Measurements from ENCODE around the gene AQP12B. TPM values are rescaled to one million over a fixed set of nuclear protein-coding genes. Genes with fewer than 3 reads are reported as not detected.

AQP12B gene
- total RNA-seq, 4 donors from 2014 or later, result not detected

GRCh38 chr2:240724431-240724830 is 41.7 kb upstream of the AQP12B start:
- no peak for TF ChIP-seq POLR2A (IDR thresholded peaks at IDR 0.05)
- TF ChIP-seq, protein P1, sequence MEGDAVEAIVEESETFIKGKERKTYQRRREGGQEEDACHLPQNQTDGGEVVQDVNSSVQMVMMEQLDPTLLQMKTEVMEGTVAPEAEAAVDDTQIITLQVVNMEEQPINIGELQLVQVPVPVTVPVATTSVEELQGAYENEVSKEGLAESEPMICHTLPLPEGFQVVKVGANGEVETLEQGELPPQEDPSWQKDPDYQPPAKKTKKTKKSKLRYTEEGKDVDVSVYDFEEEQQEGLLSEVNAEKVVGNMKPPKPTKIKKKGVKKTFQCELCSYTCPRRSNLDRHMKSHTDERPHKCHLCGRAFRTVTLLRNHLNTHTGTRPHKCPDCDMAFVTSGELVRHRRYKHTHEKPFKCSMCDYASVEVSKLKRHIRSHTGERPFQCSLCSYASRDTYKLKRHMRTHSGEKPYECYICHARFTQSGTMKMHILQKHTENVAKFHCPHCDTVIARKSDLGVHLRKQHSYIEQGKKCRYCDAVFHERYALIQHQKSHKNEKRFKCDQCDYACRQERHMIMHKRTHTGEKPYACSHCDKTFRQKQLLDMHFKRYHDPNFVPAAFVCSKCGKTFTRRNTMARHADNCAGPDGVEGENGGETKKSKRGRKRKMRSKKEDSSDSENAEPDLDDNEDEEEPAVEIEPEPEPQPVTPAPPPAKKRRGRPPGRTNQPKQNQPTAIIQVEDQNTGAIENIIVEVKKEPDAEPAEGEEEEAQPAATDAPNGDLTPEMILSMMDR (IDR thresholded peaks at IDR 0.05), result no peak
- no peak overlapping the region for H3K4me3 ChIP-seq
- H3K27ac ChIP-seq, result no peak overlapping the region
- no peaks in the 10 kb centered on the region for H3K36me3 ChIP-seq
- intact Hi-C loops (cut with DNase I; ENCODE audit: low total_unique reads), result no loop called here
- DNase-seq, result no peak
- no peaks in the 10 kb centered on the region for H3K4me1 ChIP-seq
- no peaks in the 10 kb centered on the region for H3K9me3 ChIP-seq
- H3K27me3 ChIP-seq, result no peaks in the 10 kb centered on the region

DNA sequence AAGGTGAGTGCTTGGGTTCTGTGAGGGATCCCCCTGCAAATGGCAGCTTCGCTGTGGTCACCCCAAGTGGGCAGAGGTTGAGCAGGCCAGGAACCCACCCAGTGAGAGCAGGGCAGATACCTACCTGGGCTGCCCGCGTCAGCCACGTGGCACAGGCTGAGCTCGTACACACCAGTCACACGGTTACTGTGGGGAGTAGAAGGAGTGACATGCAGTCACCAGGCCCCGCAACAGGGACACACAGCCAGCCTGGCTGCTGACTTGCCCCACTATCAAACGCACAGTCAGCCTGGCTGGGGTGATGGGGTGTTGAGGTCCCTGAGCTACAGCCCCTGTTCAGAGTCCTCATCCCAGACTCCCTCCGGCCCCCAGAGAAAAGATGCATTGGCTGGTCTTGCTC is 41.2 kb upstream of the AQP12B start:
- Histone ChIP-seq H3K36me3 (no peaks in the 10 kb centered on the region), H3K4me3 (no peak overlapping the region), H3K27ac (no peak overlapping the region), H3K27me3 (no peaks in the 10 kb centered on the region), H3K4me1 (no peaks in the 10 kb centered on the region), H3K9me3 (no peaks in the 10 kb centered on the region)
- no peak for DNase-seq
- TF ChIP-seq, protein P1 (IDR thresholded peaks at IDR 0.05), result no peak
- no peak for TF ChIP-seq POLR2A (IDR thresholded peaks at IDR 0.05)
- intact Hi-C loops (cut with DNase I; ENCODE audit: low total_unique reads), result no loop called here

GRCh38 chr2:240722796-240723735 is 40.4 kb upstream of the AQP12B start:
- no peak for DNase-seq
- H3K27ac ChIP-seq, result no peak overlapping the region
- intact Hi-C loops (cut with DNase I; ENCODE audit: low total_unique reads), result no loop called here
- H3K9me3 ChIP-seq, result no peaks in the 10 kb centered on the region
- H3K4me3 ChIP-seq, result no peak overlapping the region
- H3K36me3 ChIP-seq, result no peaks in the 10 kb centered on the region
- H3K27me3 ChIP-seq, result no peaks in the 10 kb centered on the region
- TF ChIP-seq, protein P1 (IDR thresholded peaks at IDR 0.05), result no peak
- no peak for TF ChIP-seq POLR2A (IDR thresholded peaks at IDR 0.05)
- H3K4me1 ChIP-seq, result no peaks in the 10 kb centered on the region

DNA sequence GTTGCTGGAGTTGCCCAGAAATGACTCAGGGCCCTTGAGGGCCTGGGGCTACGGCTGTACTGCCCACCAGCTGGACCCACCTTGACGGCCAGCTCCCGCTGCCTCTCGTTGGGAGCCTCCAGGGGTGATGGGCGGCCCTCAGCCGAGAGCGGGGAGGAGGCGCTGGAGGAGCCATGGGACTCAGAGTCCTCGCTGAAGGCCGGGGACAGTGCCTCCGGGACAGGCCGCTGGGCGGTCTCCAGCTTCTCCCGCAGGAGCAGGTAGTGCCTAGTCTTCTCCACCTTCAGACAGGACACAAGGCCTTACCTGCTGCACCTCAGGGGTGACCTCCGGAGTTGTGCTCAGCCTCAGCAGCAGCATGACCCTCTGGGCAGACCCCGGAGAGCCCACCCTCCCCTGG is 39.7 kb upstream of the AQP12B start:
- DNase-seq, result no peak
- Histone ChIP-seq H3K4me3 (no peak overlapping the region), H3K27ac (no peak overlapping the region), H3K27me3 (no peaks in the 10 kb centered on the region), H3K36me3 (no peaks in the 10 kb centered on the region), H3K4me1 (no peaks in the 10 kb centered on the region), H3K9me3 (no peaks in the 10 kb centered on the region)
- TF ChIP-seq POLR2A (IDR thresholded peaks at IDR 0.05), result no peak
- TF ChIP-seq, protein P1 (IDR thresholded peaks at IDR 0.05), result no peak
- intact Hi-C loops (cut with DNase I; ENCODE audit: low total_unique reads), result no loop called here

- H3K9me3 ChIP-seq, result no peaks in the 10 kb centered on the region
- TF ChIP-seq, protein P1 (IDR thresholded peaks at IDR 0.05), result no peak
- TF ChIP-seq POLR2A (IDR thresholded peaks at IDR 0.05), result no peak
- no peaks in the 10 kb centered on the region for H3K27me3 ChIP-seq
These were observed 39.0 kb upstream of the AQP12B start for GRCh38 chr2:240721596-240722180.

More at GRCh38 chr2:240721596-240722180, 39.0 kb upstream of the AQP12B start:
- intact Hi-C loops (cut with DNase I; ENCODE audit: low total_unique reads), result no loop called here
- no peak for DNase-seq
- Histone ChIP-seq H3K4me1 (no peaks in the 10 kb centered on the region), H3K4me3 (no peak overlapping the region), H3K36me3 (no peaks in the 10 kb centered on the region), H3K27ac (no peak overlapping the region)

Measured in uterus (tissue), 4 donors.